T-helper 2 cell (primary cell): ENCODE results near the gene KCNN4.
"Not testable (repeated sequence)": the region's sequence is repeated elsewhere in the genome, so short reads cannot be mapped to it uniquely, and the experiment has no call there.

Experiments used
- DNase-seq, 5 experiments: peaks; one replicate each; pipeline versions ENCODE4 v3.0.0 to v3.0.0-alpha.2; 2012 to 2022

KCNN4 gene

DNA sequence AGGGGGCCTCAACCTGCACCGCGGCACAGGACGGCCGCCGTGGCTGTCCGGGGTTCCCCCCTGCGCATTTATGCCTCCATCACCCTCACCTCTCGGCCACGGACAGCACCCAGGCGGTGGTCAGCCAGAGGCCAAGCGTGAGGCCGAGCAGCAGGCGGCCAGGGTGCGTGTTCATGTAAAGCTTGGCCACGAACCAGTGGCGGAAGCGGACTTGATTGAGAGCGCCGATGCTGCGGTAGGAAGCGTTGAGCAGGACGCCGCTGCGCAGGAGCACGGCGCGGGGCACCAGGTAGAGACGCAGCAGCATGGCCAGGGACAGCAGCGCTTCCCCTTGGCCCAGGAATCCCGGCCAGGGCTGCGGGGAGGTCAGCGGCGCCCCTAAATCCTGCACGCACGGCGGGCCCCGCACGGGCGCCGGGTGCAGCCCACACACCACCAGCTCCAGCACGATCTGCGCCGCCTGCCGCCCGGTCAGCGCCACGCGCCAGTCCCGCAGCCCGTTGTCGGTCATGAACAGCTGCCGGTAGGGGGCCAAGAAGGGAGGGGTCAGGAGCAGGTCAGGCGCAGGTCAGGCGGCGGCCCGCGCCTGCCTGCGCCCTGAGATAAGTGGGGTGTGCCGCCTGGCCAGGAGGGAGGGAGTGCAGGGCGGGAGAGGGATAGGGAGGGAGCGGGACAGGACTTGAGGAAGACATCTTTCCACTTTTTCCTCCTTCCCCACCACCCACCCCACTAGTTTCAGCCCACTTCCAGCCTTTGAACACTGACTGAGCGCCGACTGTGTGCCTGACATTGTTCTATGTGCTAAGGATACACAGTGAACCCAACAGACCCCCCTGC, 6.5 kb downstream of the KCNN4 start:
- no peak for DNase-seq

- DNase-seq: no peak
Measured at GRCh38 chr19:43773725-43774102, 7.1 kb downstream of the KCNN4 start.

DNA sequence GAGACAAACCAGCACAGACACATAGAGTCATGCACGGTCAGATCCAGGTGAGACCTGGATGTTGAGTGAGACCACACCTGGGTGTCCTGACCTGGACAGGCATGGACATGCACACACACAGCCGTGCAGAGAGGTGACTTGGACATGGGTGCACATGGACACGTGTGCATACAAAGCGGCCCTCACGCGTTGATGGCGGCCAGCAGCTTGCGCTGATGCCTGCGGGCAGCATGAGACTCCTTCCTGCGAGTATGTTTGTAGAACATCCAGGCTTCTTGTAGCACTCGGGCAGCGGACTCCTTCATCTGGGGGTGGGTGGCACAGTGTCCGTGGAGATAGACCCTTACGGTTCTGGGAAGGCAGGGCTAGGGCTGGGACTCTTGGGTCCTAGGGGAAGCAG, 11.5 kb downstream of the KCNN4 start:
- no peak for DNase-seq

- DNase-seq: no peak
Measured at GRCh38 chr19:43768273-43769050, 12.3 kb downstream of the KCNN4 start.

DNA sequence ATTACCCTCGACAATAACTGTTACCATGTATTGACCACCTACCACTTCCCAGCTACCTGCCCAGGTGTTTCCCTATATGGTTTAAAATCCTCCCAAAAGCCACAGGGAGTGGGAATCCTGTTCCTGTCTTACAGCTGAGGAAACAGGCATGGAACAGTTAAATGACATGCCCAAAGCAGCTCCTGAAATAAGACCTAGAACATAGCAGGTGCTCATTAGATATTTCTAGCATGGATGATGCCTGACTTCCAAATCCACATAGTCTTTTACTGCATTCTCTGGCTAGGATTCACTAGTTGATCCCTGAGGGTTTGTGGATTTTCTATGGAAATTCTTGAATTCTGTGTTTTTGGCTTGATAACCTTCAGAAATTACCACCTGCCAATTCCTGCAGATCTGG, 13.0 kb downstream of the KCNN4 start:
- no peak for DNase-seq

- DNase-seq: no peak
Measured at GRCh38 chr19:43767316-43767715, 13.5 kb downstream of the KCNN4 start.

GRCh38 chr19:43766755-43767043, 14.1 kb downstream of the KCNN4 start:
- no peak for DNase-seq

DNA sequence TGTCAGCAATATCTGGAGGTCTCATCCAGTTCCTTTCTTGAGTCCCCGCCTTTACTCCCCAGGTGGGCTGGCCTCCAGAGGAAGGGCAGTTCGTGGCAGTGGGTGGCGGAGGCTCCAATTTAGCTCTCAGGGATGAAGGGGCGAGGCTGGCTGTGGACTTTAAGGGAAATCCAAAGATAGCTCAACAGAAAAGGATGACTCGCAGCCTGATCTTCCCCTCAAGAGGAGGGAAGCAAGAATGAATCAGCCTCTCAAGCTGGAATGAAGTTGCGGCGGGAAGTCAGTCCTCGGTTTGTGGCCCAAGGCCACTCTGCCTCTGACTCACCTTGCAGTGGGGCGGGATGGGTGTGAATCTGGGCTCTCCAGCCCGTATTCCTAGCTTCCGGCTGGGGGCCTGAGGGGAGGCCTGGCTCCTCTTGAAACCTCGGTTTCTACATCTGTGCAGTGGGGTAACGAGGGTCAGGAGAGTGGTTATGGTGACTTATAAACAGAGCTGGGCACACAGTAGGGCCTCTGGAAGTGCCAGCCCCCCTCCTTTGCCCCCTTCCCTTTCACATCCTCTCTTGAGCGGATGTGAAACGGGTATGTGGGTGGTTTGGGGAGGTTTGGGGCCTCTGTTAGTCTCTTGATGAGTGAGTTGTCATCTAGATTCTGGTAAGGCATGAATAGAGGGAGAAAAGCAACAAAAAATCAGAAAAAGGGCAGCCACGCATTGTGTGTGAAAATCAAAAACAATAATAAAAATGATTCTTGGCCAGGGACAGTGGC, 15.5 kb downstream of the KCNN4 start:
- peak in 4 of 5 experiments; percentile 57 to 95 (median 74) for DNase-seq

DNA sequence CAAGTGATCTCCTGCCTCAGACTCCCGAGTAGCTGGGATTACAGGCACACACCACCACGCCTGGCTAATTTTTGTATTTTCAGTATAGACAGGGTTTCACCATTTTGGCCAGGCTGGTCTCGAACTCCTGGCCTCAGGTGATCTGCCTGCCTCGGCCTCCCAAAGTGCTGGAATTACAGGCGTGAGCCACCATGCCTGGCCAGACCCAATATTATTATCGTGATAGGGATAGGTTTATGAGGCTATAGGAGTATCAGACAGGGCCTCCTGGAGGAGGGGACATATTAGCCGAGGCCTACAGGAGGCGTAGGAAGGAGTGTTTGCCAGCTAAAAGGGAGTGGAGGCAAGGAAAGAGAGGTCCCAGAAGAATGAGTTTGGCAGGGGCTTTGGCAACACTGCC, 16.1 kb downstream of the KCNN4 start:
- not testable (repeated sequence) for DNase-seq

DNA sequence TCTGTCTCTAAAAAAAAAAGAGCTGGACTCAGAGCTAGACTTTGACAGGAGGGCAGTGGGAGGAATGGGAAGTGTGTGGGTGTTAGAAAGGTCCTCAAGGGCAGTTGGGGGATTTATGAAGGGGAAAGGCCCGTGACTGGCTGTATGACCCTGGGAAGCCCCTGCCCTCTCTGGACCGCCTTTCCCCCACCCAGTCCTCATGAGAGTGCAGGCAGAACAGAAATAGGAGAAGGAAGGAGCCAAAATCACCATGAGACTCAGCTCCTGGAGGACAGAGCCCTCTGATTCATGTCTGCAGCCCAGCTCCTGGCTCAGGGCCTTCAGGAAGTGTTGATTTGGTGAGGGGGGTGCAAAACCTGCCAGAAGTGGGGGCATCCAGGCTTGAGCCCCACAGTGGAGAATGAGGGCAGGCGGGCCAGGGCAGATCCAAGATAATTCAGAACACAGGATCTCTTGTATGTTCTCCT, 17.3 kb downstream of the KCNN4 start:
- DNase-seq: no peak

- no peak for DNase-seq
Measured at GRCh38 chr19:43762814-43763213, 18.0 kb downstream of the KCNN4 start.

DNA sequence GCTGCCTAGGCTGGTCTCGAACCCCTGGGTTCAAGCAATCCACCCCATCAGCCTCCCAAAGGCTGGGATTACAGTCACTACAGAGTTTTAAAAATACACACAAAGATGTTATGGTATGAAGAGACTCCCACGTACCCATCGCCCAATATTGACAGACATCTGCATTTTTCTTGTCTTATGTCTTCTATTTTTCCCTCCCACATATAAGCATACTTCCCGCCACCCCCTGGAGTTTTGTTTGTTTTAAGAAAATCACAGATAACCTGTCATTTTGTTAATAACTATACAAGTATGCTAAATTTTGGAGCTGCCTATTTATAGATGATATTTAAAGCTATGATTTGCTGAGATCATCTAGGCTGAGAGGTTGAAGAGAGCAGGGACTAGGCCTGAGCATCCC, 19.8 kb downstream of the KCNN4 start:
- no peak for DNase-seq

DNA sequence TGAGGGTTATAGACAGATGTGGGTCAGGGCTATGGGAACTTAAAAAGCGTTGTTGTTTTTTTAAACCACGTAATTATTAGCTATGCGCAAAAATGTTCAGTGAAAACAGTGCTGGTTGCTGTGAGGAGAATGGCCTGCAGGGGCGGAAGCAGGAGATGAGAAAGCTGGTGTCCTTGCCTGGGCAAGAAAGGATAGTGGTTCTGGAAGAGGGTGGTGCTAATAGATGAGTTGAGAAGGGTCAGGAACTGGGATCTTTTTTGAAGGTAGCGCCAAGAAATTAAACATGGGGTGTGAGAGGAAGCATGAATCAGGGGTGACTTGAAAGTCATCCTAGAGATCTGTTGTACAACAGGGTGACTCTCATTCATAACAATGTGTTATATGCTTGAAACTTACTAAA, 21.3 kb downstream of the KCNN4 start:
- no peak for DNase-seq

DNA sequence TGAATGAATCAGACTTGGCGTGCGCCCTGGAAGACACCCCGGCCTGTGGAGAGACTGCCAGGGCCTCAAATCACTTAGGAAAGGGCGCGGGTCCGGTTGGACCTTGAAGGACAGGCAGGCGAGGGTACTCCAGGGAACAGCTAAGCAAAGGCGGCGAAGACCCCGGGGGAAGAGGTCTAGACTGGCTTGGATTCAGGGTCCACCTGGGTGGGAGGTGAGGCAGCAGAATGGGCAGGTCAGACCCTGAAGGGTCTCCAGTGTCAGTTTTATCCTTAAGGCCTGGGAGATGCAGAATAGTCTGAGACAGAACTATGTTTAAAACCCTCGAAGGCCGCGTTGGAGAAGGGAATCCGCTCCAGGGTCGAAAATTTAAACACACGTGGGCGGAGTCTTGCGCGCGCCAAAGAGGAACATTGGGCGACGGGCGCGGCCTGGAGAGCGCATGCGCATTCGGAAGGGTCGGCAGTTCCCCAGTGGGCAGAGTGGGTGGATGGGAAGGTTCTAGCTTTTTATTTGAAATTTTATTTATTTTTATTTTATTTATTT, 25.4 kb downstream of the KCNN4 start:
- peak; percentile 59 to 86 (median 64) for DNase-seq

- DNase-seq: peak; percentile 97 to 99 (median 98)
Measured at GRCh38 chr19:43754503-43755255, 26.1 kb downstream of the KCNN4 start, which contains the start of gene SMG9. Gene SMG9 (minus strand): TSS chr19:43754962. CDS start chr19:43750741, 4,221 bp downstream.

DNA sequence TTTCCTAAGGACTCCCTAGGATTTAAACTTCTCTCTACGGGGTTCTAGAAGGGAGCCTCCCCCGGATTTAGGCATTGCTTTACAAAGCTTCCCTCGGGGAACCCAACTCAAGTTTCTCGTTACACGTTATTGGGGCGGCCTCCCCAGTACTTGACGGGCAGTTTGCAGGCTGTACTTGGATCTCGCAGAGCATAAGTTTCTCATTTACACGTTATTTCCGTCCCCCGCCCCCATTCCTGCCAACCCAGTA, 26.6 kb downstream of the KCNN4 start:
- no peak for DNase-seq

- DNase-seq: peak in 1 of 5 experiments; percentile 30
Measured at GRCh38 chr19:43752287-43752875, 28.4 kb downstream of the KCNN4 start.

DNA sequence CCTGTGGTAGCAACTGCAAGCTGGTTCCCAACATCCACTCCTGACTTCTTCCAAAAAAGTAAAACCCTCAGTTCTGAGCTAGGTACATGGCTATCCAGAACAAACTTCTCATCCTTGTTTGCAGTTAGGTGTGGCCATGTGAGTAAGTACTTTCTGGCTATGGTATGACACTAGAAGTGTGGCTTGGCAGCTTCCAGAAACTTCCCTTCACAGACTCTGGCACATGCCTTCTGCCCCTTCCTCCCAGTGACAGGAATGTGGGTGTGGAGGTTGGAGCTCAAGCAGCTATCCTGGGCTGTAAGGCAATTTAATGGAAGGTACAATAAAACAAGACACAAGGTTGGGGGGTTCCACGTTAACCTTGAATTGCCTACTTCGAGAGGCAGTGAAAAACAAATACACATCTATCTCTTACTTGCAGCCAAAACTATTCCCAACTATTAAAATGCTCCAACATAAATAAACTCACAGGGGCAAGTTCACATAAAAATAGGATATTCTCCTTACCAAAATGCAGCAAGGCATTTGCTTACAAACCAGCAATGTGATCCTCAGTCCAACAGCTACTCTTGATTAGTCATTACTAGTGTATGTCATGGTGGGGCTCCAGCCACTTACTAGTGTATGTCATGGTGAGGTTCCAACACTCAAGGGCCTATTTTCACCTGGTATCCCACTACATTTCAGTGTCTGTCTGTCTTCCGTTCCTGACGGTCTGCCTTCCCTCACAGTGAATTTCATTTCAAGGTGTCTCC, 29.1 kb downstream of the KCNN4 start:
- DNase-seq: no peak

- no peak for DNase-seq
Measured at GRCh38 chr19:43749898-43750297, 30.9 kb downstream of the KCNN4 start.

DNA sequence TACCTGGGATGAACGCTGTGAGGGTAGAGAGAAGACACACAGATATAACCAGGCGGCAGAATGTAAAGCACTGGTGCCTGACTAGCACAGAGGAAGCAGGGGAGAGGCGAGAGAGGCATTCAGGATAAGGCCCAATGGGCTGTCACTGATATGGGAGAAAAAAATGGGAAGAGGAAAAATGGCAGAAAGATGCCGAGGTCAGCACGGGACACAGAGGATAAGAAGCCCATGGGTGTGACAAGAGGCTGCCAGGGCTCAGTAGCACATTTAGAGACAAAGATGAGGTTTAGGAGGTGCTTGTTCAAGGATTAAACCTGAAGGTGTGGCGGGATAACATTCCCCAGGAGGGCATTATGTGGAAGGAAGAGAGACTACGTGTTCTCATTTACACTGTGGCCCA, 31.6 kb downstream of the KCNN4 start:
- DNase-seq: no peak

DNA sequence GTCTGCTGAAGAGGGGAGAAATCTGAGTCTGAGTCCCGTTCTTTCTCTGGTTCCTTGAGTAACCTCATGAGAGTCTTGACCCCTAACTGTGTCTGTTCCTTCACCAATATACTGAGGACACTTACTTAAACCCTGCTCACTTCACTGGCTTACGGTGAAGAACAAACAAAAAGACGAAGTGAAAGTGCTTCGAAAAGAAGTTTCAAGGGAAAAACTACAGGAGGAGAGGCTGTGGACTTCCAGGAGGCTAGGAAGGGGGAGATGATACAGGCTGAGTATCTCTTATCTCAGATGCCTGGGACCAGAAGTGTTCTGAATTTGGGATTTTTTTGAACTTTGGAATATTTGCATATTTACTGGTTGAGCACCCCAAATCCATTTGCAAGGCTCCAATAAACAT, 32.1 kb downstream of the KCNN4 start:
- no peak for DNase-seq
